ENCODE measurements around the gene RAB1B.
A peak's percentile ranks its signal among the peaks of the same experiment; 100 is the strongest.

The RAB1B gene

DNA sequence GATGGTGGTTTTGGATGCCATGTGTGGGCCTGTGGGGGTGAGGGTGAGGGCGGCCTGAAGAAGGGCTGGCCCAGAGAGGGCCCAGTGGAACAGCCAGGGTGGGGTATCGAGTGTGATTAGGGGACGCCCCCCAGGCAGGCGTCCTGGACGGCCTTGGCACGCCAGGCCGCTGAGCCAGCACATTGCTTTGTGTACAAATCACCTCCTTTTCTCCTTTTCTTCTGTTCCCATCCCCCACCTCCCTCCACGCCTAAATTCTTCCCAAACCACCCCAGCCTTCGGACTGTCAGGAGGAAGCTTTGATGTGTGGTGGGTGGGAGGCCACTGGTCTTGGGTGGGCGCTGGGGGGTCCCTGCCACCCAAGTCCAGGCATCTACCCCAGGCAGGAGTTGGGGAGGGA is 56.2 kb downstream of the RAB1B start:
- Histone ChIP-seq H4K20me1 (ENCODE audit: control insufficient read depth, insufficient read depth, low read depth, low read length) (no peaks in the 10 kb centered on the region), H3K36me3 (ENCODE audit: control insufficient read depth, low read length) (no peaks in the 10 kb centered on the region), H3K9me3 (ENCODE audit: control insufficient read depth, insufficient read depth, low read length) (peaks cover 5% of the 10 kb centered on the region; the same call in 1 of the 2 replicates), H3K27ac (ENCODE audit: low read depth, low read length) (no peak overlapping the region), H3K9me2 (replicated peaks; ENCODE audit: control insufficient read depth, low read length) (no peaks in the 10 kb centered on the region), H3F3A (ENCODE audit: control insufficient read depth, insufficient read depth) (no peaks in the 10 kb centered on the region), H3K4me1 (ENCODE audit: control insufficient read depth, low read length) (peaks cover 47% of the 10 kb centered on the region), H3K4me3 (ENCODE audit: low read length) (no peak overlapping the region), H3K4me2 (ENCODE audit: low read length) (no peak overlapping the region), H3K79me2 (ENCODE audit: control insufficient read depth, low read length) (no peaks in the 10 kb centered on the region), H3K27me3 (ENCODE audit: control insufficient read depth, low read length) (no peaks in the 10 kb centered on the region)
- TF ChIP-seq EZH2phosphoT487 (IDR thresholded peaks at IDR 0.05; ENCODE audit: borderline replicate concordance, low read length) = no peak
- TF ChIP-seq, protein P1, sequence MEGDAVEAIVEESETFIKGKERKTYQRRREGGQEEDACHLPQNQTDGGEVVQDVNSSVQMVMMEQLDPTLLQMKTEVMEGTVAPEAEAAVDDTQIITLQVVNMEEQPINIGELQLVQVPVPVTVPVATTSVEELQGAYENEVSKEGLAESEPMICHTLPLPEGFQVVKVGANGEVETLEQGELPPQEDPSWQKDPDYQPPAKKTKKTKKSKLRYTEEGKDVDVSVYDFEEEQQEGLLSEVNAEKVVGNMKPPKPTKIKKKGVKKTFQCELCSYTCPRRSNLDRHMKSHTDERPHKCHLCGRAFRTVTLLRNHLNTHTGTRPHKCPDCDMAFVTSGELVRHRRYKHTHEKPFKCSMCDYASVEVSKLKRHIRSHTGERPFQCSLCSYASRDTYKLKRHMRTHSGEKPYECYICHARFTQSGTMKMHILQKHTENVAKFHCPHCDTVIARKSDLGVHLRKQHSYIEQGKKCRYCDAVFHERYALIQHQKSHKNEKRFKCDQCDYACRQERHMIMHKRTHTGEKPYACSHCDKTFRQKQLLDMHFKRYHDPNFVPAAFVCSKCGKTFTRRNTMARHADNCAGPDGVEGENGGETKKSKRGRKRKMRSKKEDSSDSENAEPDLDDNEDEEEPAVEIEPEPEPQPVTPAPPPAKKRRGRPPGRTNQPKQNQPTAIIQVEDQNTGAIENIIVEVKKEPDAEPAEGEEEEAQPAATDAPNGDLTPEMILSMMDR (IDR thresholded peaks at IDR 0.05; ENCODE audit: low read depth, low read length, poor library complexity, severe bottlenecking) = no peak

DNA sequence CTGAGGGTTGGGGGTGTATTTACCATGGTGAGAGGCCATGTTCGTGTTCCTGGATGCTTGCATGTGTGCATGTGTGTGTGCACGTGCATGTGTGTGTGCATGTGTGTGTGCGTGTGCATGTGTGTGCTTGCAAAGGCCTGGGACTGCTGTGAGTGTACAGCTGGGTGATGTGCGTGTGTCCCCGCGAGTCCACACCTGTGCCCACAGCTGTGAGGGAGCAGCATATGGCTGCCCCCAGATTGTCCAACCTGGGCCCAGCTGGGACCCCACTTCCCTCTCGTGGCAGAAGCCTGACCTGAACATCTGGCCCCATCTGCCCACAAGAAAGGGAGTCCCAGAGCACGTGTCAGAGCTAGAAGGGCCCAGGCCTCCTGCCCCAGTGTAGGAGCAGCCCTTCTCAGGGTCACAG is 56.8 kb downstream of the RAB1B start:
- H3K27me3 ChIP-seq (ENCODE audit: control insufficient read depth, low read length) = no peaks in the 10 kb centered on the region
- no peaks in the 10 kb centered on the region for H3K36me3 ChIP-seq (ENCODE audit: control insufficient read depth, low read length)
- H4K20me1 ChIP-seq (ENCODE audit: control insufficient read depth, insufficient read depth, low read depth, low read length) = no peaks in the 10 kb centered on the region
- peaks cover 5% of the 10 kb centered on the region; the same call in 1 of the 2 replicates for H3K9me3 ChIP-seq (ENCODE audit: control insufficient read depth, insufficient read depth, low read length)
- H3K4me3 ChIP-seq (ENCODE audit: low read length) = no peak overlapping the region
- TF ChIP-seq EZH2phosphoT487 (IDR thresholded peaks at IDR 0.05; ENCODE audit: borderline replicate concordance, low read length) = no peak
- TF ChIP-seq, protein P1 (IDR thresholded peaks at IDR 0.05; ENCODE audit: low read depth, low read length, poor library complexity, severe bottlenecking) = no peak
- H3K4me1 ChIP-seq (ENCODE audit: control insufficient read depth, low read length) = peaks cover 47% of the 10 kb centered on the region
- H3K27ac ChIP-seq (ENCODE audit: low read depth, low read length) = no peak overlapping the region
- no peaks in the 10 kb centered on the region for H3K79me2 ChIP-seq (ENCODE audit: control insufficient read depth, low read length)
- no peaks in the 10 kb centered on the region for H3F3A ChIP-seq (ENCODE audit: control insufficient read depth, insufficient read depth)
- H3K4me2 ChIP-seq (ENCODE audit: low read length) = no peak overlapping the region; the same call in 1 of the 2 replicates
- no peaks in the 10 kb centered on the region for H3K9me2 ChIP-seq (replicated peaks; ENCODE audit: control insufficient read depth, low read length)

DNA sequence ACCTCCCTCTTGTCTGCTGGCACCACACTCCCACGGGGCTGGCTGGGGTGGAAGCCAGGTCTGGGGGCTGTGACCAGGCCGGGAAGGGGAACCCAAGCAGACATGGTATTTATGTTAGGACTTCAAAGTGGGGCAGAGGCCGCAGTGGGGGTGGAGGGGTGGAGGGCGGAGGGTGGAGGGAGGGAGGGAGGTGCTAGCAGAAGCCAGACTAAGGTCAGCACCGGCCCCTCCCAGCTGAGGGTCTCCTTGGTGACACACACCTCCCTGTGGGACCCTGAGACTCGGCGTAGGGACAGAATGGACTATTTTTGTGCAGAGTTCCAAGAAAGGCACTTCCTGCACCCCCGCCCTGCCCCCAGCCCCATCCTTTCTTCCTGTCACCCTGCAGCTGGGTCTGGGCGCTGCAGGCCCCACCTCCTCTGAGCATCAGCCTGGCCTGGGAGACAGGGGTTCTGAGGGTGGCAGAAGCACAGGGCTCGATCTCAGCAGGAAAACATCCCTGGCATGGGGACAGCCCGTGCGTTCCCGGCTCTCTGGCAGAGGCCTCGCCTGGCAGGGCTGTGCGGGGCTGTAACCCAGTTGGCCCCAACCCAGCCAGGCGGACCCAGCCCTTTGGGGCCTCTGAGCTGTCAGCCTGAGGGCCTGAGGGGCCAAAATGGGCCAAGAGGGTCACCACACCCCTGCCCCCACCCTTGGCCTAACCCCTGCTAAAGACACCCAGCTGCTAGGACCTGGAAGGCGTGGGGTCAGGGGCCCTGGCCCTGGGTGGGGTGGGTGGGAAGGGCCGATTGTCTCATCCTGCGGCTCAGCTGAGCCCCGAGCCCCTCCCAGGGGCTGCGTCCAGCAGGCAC is 58.0 kb downstream of the RAB1B start:
- H3K4me3 ChIP-seq (ENCODE audit: low read length) = peak overlapping the region; percentile 32; the same call in 1 of the 2 replicates

More for the DNA sequence above, 58.0 kb downstream of the RAB1B start:
- H3K27ac ChIP-seq (ENCODE audit: low read depth, low read length) = no peak overlapping the region
- H3K4me1 ChIP-seq (ENCODE audit: control insufficient read depth, low read length) = peaks cover 47% of the 10 kb centered on the region
- TF ChIP-seq, protein P1 (IDR thresholded peaks at IDR 0.05; ENCODE audit: low read depth, low read length, poor library complexity, severe bottlenecking) = no peak
- TF ChIP-seq EZH2phosphoT487 (IDR thresholded peaks at IDR 0.05; ENCODE audit: borderline replicate concordance, low read length) = no peak
- peaks cover 4% of the 10 kb centered on the region; the same call in 1 of the 2 replicates for H3K9me3 ChIP-seq (ENCODE audit: control insufficient read depth, insufficient read depth, low read length)
- H3K4me2 ChIP-seq (ENCODE audit: low read length) = peak overlapping the region; percentile 65
- H3K79me2 ChIP-seq (ENCODE audit: control insufficient read depth, low read length) = no peaks in the 10 kb centered on the region
- H3F3A ChIP-seq (ENCODE audit: control insufficient read depth, insufficient read depth) = no peaks in the 10 kb centered on the region
- no peaks in the 10 kb centered on the region for H3K9me2 ChIP-seq (replicated peaks; ENCODE audit: control insufficient read depth, low read length)
- H4K20me1 ChIP-seq (ENCODE audit: control insufficient read depth, insufficient read depth, low read depth, low read length) = no peaks in the 10 kb centered on the region
- no peaks in the 10 kb centered on the region for H3K36me3 ChIP-seq (ENCODE audit: control insufficient read depth, low read length)
- no peaks in the 10 kb centered on the region for H3K27me3 ChIP-seq (ENCODE audit: control insufficient read depth, low read length)

All from DOHH2 (cell line).